Colonic mucosa (tissue), 4 donors: Measurements from ENCODE around the gene SUPT16H. TPM values are rescaled to one million over a fixed set of nuclear protein-coding genes. Genes with fewer than 3 reads are reported as not detected.

ENCODE experiments used
- DNase-seq: peaks from one replicate; pipeline ENCODE4 v3.0.0-alpha.2; 2020
- H3K27ac ChIP-seq: fragments of 200-600 bp; one replicate; pipeline ENCODE4 v1.8.0; 2021
- H3K27me3 ChIP-seq: fragments of 200-600 bp; one replicate; pipeline ENCODE4 v1.8.0; 2021
- H3K36me3 ChIP-seq: fragments of 200-600 bp; one replicate; pipeline ENCODE4 v1.8.0; 2021
- H3K4me1 ChIP-seq: fragments of 200-600 bp; one replicate; pipeline ENCODE4 v1.8.0; 2021; ENCODE audit warnings: mild to moderate bottlenecking
- H3K4me3 ChIP-seq: fragments of 200-600 bp; one replicate; pipeline ENCODE4 v1.8.0; 2021
- H3K9ac ChIP-seq, 2 donors: one replicate each; pipeline ENCODE4 v1.7.0; 2013; ENCODE audit warnings: control low read depth in 2 of 2, low read depth in 2 of 2, low read length in 2 of 2
- H3K9me3 ChIP-seq: fragments of 200-600 bp; one replicate; pipeline ENCODE4 v1.8.0; 2021
- CTCF ChIP-seq: fragments of 200-600 bp; IDR thresholded peaks from one replicate; pipeline ENCODE4 v1.8.0; 2022; ENCODE audit warnings: antibody characterized with exemption, mild to moderate bottlenecking
- intact Hi-C: fragments of 100-400 bp; cut with DNase I; formaldehyde crosslinking; loops from one replicate; pipeline ENCODE4 v1.14.1; 2022
- total RNA-seq, 2 donors: library from RNA; stranded (reverse); fragmentation: NEBNext Ultra II Directional in 1 of 2; extraction: Animal tissue kit (Norgen Biotek cat#: 25700) in 1 of 2; gene quantifications; one replicate each; pipeline ENCODE4 v1.2.1, GENCODE V29; 2021
- donor health status: healthy.
- donor health status: DM: no; HTN: no; CAD: no.
- donor health status: DM: no; HTN: no; CAD: no.

SUPT16H gene
- total RNA-seq: 10 to 100 TPM; 43.9 to 71.8 TPM

DNA sequence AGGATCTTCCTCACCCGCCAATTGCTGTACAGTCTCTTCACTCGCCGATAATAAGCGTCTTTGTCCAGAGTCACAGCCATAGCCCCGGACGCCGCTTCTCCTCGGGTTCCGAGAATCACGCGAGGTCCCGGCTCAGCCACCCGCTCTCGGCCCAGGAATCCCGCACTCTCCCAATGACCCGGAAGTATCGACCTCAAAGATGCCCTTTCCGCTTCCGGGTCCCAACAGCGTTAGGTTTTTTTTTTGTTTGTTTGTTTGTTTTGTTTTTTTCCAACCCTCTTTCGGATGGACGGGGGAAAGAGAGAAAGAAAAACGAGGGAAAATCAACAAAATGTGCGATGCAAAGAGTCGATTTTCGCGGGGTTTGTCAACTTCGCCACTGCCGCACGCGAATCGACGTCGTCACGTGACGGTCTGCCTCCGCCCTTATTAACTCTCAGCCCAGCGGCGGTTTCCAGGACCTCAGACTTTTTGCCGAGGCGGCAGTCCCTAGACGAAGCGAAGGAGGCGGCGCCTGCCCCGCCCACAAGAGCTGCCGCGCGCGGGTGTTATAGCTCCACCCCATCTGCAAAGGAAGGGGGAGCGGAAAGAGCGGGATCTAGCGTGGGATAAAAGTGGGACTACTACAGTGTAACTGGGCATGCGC lies at the start of gene SUPT16H:
TSS of gene SUPT16H (minus strand) at position 172 of the 646 bp plus-strand sequence. CDS start at position 80, 92 bp downstream.
- peak within 1 kb of the TSS; percentile 59 for H3K4me3 ChIP-seq
- peak within 1 kb of the TSS; percentile 80 to 90 for H3K9ac ChIP-seq
- intact Hi-C loops: loop anchor here (10.0 kb wide), 1 partner anchor 159 kb away; no protein-coding TSS in a partner anchor
- peak within 1 kb of the TSS; percentile 73 for H3K27ac ChIP-seq
- H3K36me3 ChIP-seq: peaks cover 3% of the 10 kb centered on the region
- no peaks in the 10 kb centered on the region for H3K27me3 ChIP-seq
- no peaks in the 10 kb centered on the region for H3K9me3 ChIP-seq
- no peak for TF ChIP-seq CTCF
- H3K4me1 ChIP-seq: no peaks in the 10 kb centered on the region
- DNase-seq: peak; percentile 96

GRCh38 chr14:21431126-21431525 lies 47.3 kb upstream of the SUPT16H start:
- H3K9ac ChIP-seq: no peak overlapping the region
- no peak overlapping the region for H3K4me3 ChIP-seq
- peaks cover 21% of the 10 kb centered on the region for H3K36me3 ChIP-seq
- intact Hi-C loops: no loop called here
- H3K9me3 ChIP-seq: no peaks in the 10 kb centered on the region
- H3K27ac ChIP-seq: no peak overlapping the region
- TF ChIP-seq CTCF: no peak
- H3K27me3 ChIP-seq: no peaks in the 10 kb centered on the region
- no peak for DNase-seq
- H3K4me1 ChIP-seq: peaks cover 4% of the 10 kb centered on the region

DNA sequence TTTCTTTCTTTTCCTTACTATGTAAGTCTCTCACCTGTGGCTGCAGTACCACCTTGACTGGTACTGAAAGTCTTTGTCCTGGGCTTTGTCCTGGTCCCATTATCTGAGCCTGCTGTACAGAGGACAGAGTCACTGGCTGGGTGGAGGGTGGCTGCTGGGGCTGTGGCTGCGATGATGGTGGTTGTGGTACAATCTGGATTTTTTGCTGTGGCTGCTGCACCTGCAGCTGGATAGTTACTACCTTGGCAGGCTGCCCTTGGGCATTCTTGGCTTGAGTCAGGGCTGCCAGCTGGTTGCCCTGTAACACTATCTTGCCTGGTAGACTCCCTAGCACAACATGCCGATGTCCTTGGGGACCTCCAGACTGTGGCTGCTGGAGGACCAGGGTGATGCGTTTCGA lies 45.1 kb upstream of the SUPT16H start:
- intact Hi-C loops: no loop called here
- no peak for TF ChIP-seq CTCF
- Histone ChIP-seq H3K27me3 (no peaks in the 10 kb centered on the region), H3K4me3 (no peak overlapping the region), H3K36me3 (peaks cover 27% of the 10 kb centered on the region), H3K27ac (no peak overlapping the region), H3K9ac (no peak overlapping the region), H3K4me1 (no peaks in the 10 kb centered on the region), H3K9me3 (no peaks in the 10 kb centered on the region)
- DNase-seq: no peak

GRCh38 chr14:21426692-21427091 lies 42.9 kb upstream of the SUPT16H start:
- H3K36me3 ChIP-seq: peaks cover 30% of the 10 kb centered on the region
- intact Hi-C loops: no loop called here
- TF ChIP-seq CTCF: no peak
- H3K9ac ChIP-seq: no peak overlapping the region
- no peak overlapping the region for H3K27ac ChIP-seq
- no peaks in the 10 kb centered on the region for H3K4me1 ChIP-seq
- no peak overlapping the region for H3K4me3 ChIP-seq
- DNase-seq: no peak
- H3K27me3 ChIP-seq: no peaks in the 10 kb centered on the region
- no peaks in the 10 kb centered on the region for H3K9me3 ChIP-seq

DNA sequence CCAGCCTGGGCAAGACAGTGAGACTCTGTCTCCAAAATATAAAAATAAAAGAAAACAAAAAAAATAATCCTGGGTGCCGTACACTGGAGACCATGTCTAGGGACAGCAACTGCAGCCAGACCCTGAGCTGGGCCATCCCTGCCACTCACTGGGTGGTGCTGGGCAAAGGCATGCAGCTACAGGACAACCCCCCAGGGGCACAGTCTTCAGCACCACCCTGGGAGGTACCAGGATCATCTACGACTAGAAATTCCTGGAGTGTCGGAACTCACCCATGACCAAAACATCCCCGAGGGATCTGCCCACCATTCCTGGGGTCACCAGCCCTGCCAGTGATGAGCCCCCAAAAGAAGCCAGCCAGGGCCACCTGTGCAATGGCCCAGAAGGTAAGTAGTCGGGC lies 35.7 kb upstream of the SUPT16H start:
- no peak overlapping the region for H3K9ac ChIP-seq
- intact Hi-C loops: no loop called here
- no peaks in the 10 kb centered on the region for H3K9me3 ChIP-seq
- no peak for TF ChIP-seq CTCF
- H3K4me1 ChIP-seq: no peaks in the 10 kb centered on the region
- no peak overlapping the region for H3K27ac ChIP-seq
- no peaks in the 10 kb centered on the region for H3K27me3 ChIP-seq
- peaks cover 8% of the 10 kb centered on the region for H3K36me3 ChIP-seq
- no peak overlapping the region for H3K4me3 ChIP-seq
- no peak for DNase-seq
